ENCODE data around the gene SCYGR8.

Gene SCYGR8

DNA sequence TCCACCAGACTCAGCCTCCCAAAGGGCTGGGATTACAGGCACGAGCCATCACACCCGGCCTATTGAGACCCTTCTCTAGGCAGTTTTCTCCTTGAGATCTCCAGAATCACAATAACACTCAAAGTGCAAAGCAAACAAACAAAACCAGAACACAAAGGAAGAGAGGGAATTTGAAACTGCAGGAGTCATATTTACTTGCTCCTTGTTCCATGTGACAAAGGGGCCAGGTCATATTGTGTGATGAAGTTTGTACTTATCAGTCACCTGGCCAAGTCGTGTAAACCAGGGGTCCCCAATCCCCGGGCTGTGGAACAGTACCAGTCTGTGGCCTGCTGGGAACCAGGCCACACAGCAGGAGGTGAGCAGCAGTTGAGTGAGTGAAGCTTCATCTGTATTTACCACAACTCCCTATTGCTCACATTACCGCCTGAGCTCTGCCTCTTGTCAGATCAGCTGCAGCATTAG lies 26.5 kb downstream of the SCYGR8 start:
- TF ChIP-seq, protein P1, sequence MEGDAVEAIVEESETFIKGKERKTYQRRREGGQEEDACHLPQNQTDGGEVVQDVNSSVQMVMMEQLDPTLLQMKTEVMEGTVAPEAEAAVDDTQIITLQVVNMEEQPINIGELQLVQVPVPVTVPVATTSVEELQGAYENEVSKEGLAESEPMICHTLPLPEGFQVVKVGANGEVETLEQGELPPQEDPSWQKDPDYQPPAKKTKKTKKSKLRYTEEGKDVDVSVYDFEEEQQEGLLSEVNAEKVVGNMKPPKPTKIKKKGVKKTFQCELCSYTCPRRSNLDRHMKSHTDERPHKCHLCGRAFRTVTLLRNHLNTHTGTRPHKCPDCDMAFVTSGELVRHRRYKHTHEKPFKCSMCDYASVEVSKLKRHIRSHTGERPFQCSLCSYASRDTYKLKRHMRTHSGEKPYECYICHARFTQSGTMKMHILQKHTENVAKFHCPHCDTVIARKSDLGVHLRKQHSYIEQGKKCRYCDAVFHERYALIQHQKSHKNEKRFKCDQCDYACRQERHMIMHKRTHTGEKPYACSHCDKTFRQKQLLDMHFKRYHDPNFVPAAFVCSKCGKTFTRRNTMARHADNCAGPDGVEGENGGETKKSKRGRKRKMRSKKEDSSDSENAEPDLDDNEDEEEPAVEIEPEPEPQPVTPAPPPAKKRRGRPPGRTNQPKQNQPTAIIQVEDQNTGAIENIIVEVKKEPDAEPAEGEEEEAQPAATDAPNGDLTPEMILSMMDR (IDR thresholded peaks at IDR 0.05), result no peak
- H3K27ac Mint-ChIP-seq, result no peak overlapping the region
- H3K27me3 Mint-ChIP-seq (ENCODE audit: low read depth, poor library complexity), result peaks cover 13% of the 10 kb centered on the region
- H3K36me3 Mint-ChIP-seq (ENCODE audit: low read depth), result no peaks in the 10 kb centered on the region
- no peak overlapping the region for H3K4me3 Mint-ChIP-seq
- DNase-seq, result no peak
- H3K4me1 Mint-ChIP-seq, result peaks cover 5% of the 10 kb centered on the region
- H3K9me3 Mint-ChIP-seq, result no peaks in the 10 kb centered on the region

DNA sequence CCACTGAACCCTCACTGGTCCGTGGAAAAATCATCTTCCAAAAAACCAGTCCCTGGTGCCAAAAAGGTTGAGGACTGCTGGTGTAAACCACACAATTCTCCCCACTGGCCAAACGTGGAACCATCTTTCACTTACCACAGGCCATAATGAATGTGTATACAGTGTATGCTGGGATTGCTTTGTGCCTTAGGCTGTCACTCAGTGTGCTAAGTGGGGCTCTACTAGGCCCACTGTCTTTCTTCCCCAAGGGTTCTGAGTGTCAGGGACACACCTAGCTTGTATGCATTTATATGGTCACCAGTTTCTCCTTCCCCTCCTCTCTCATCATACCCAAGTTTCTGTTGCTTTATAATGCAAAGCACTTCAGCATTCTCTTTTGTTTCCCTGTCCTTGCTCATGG lies 27.2 kb downstream of the SCYGR8 start:
- Mint-ChIP-seq H3K27me3 (ENCODE audit: low read depth, poor library complexity) (peaks cover 12% of the 10 kb centered on the region), H3K27ac (no peak overlapping the region), H3K9me3 (no peaks in the 10 kb centered on the region), H3K36me3 (ENCODE audit: low read depth) (no peaks in the 10 kb centered on the region), H3K4me3 (no peak overlapping the region), H3K4me1 (peaks cover 5% of the 10 kb centered on the region)
- DNase-seq, result no peak
- TF ChIP-seq, protein P1 (IDR thresholded peaks at IDR 0.05), result no peak

DNA sequence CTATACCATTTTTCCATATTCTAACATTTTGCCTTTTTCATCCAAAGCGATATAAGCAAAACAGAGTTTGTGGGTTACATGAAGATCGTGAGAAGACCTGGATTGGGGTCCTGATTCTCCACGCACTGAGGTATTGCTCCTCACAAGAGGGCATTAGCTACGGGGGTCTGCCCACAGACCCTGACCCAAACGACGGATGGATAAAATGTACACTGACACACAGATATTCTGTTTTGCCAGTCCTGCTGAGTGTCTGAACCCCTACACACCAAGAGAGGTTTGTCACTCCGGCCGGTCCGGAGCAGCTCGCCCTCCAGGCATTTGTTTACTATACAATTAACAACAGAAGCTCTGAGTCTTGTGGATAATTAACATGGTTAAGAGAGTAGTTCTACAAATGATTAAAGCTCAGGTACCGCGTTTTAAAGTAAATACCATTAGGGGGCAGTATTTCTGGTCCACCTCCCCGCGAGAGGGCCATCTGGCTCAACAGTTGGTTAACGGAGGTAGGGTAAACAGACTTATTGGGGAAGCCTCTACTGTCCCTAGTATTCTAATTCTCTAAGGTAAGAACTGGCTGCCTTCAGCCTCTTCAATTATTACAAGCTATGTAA lies 28.4 kb downstream of the SCYGR8 start:
- Mint-ChIP-seq H3K36me3 (ENCODE audit: low read depth) (no peaks in the 10 kb centered on the region), H3K27me3 (ENCODE audit: low read depth, poor library complexity) (peaks cover 18% of the 10 kb centered on the region), H3K27ac (no peak overlapping the region), H3K4me1 (peaks cover 5% of the 10 kb centered on the region), H3K9me3 (no peaks in the 10 kb centered on the region), H3K4me3 (no peak overlapping the region)
- DNase-seq, result no peak
- TF ChIP-seq, protein P1 (IDR thresholded peaks at IDR 0.05), result no peak

DNA sequence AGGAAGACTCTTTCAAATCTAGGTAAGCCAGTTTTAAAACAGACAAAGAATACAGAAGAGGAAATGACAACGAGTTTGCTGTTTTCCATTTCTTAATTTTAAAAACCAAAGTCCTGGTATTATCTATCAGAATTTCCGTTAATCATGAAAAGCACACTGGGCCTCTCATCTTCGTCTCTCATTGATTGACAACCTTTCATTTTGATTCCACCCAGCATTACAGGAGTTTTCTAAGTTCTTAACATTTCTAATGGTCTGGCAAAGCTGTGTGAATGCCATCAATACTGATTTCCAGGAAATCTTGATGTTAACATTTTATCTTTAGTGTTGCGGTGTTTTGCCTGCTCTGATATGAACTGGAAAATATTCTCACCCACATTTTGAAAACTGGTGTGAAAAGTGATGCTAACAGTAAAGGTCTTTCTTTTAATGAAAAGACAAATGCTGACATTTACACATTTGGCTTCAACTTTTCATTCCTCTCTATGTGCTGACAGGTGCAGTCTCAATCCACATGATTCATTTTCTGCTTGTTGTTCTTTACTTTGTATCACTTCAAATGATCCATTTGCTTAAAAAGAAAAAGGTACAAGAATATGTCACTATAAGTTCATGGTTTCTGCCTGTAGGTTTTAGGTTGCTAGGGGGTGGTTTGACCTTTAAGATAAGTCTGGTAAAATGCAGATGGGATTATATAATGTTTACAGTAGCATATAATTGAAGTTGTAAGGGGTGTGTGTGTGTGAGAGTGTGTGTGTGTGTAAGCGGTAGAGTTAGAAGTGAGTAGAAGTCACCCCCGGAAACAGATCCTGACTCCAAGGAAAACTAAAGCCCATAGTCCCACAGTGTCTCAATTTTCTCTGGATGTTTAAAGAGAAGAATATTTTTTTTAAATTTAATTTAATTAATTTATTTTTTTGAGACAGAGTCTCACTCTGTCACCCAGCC lies 29.5 kb downstream of the SCYGR8 start:
- H3K27me3 Mint-ChIP-seq (ENCODE audit: low read depth, poor library complexity), result peaks cover 12% of the 10 kb centered on the region
- peaks cover 5% of the 10 kb centered on the region for H3K4me1 Mint-ChIP-seq
- no peak for DNase-seq
- H3K36me3 Mint-ChIP-seq (ENCODE audit: low read depth), result no peaks in the 10 kb centered on the region
- H3K27ac Mint-ChIP-seq, result peak overlapping the region; percentile 19
- no peak overlapping the region for H3K4me3 Mint-ChIP-seq
- H3K9me3 Mint-ChIP-seq, result no peaks in the 10 kb centered on the region
- TF ChIP-seq, protein P1 (IDR thresholded peaks at IDR 0.05), result no peak

DNA sequence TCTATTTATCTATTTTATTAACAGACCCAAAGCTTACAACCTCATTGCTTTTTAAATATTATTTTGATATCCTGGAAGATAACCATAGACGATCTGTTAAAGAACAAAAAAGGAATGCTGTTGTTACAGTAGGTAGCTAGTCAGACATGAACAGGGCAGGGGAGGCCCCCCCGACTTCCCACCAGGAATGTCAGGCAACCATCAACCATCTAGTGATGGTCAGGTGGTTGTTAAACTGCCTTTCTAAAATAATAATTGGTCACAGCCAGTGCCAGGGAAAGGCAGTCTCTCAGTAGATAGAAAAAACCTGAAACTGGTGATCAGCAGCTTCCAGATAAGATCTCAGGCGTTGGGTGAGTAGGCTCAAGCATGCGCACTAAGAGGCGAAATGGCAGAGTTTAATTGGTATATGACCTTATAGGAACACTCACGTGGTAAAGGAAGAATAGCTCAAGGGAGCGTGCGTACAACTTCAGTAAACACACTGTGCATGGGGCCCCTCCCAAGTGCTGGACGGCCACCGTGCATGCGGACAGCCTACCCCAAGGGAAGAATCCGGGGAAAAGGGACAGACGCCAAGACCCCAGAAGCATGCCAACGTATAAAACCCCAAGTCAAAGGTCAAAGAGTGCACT lies 35.4 kb downstream of the SCYGR8 start:
- no peaks in the 10 kb centered on the region for H3K9me3 Mint-ChIP-seq
- H3K27ac Mint-ChIP-seq, result no peak overlapping the region
- no peaks in the 10 kb centered on the region for H3K36me3 Mint-ChIP-seq (ENCODE audit: low read depth)
- peaks cover 5% of the 10 kb centered on the region for H3K4me1 Mint-ChIP-seq
- DNase-seq, result no peak
- peaks cover 15% of the 10 kb centered on the region for H3K27me3 Mint-ChIP-seq (ENCODE audit: low read depth, poor library complexity)
- TF ChIP-seq, protein P1 (IDR thresholded peaks at IDR 0.05), result no peak
- no peak overlapping the region for H3K4me3 Mint-ChIP-seq

All from nephron progenitor cell (in vitro differentiated cells).